ENCODE data around the gene FRK. TPM values are rescaled to one million over a fixed set of nuclear protein-coding genes. Genes with fewer than 3 reads are reported as not detected.
"Not testable (repeated sequence)": the region's sequence is repeated elsewhere in the genome, so short reads cannot be mapped to it uniquely, and the experiment has no call there.

FRK gene
- total RNA-seq, 1 donor from 2014 or later, result 0.80 TPM

GRCh38 chr6:116010386-116010785 lies 50.3 kb downstream of the FRK start:
- no peak for DNase-seq (ENCODE audit: low spot score)

- DNase-seq (ENCODE audit: low spot score), result no peak
These were observed 52.0 kb downstream of the FRK start for GRCh38 chr6:116008470-116009243.

GRCh38 chr6:116004841-116005815 lies 55.6 kb downstream of the FRK start:
- no peak for DNase-seq (ENCODE audit: low spot score)

GRCh38 chr6:116003668-116004067 lies 57.0 kb downstream of the FRK start:
- no peak for DNase-seq (ENCODE audit: low spot score)

- no peak for DNase-seq (ENCODE audit: low spot score)
These were observed 57.9 kb downstream of the FRK start for GRCh38 chr6:116002756-116003155.

GRCh38 chr6:115999235-115999634 lies 61.5 kb downstream of the FRK start:
- DNase-seq (ENCODE audit: low spot score), result no peak

- no peak for DNase-seq (ENCODE audit: low spot score)
These were observed 62.6 kb downstream of the FRK start for GRCh38 chr6:115997990-115998585.

GRCh38 chr6:115986026-115986425 lies 74.7 kb downstream of the FRK start:
- DNase-seq (ENCODE audit: low spot score), result no peak

- DNase-seq (ENCODE audit: low spot score), result no peak
These were observed 75.9 kb downstream of the FRK start for GRCh38 chr6:115984809-115985208.

- no peak for DNase-seq (ENCODE audit: low spot score)
These were observed 76.7 kb downstream of the FRK start for GRCh38 chr6:115983998-115984397.

GRCh38 chr6:115982453-115982852 lies 78.2 kb downstream of the FRK start:
- no peak for DNase-seq (ENCODE audit: low spot score)

- no peak for DNase-seq (ENCODE audit: low spot score)
These were observed 83.5 kb downstream of the FRK start for GRCh38 chr6:115977220-115977619.

GRCh38 chr6:115976321-115976870 lies 84.3 kb downstream of the FRK start:
- no peak for DNase-seq (ENCODE audit: low spot score)

- DNase-seq (ENCODE audit: low spot score), result no peak
These were observed 88.0 kb downstream of the FRK start for GRCh38 chr6:115972679-115973078.

- DNase-seq (ENCODE audit: low spot score), result no peak
These were observed 88.9 kb downstream of the FRK start for GRCh38 chr6:115971785-115972184.

- no peak for DNase-seq (ENCODE audit: low spot score)
These were observed 90.8 kb downstream of the FRK start for GRCh38 chr6:115969930-115970273.

GRCh38 chr6:115969207-115969929 lies 91.3 kb downstream of the FRK start:
- no peak for DNase-seq (ENCODE audit: low spot score)

- not testable (repeated sequence) for DNase-seq (ENCODE audit: low spot score)
These were observed 100.4 kb downstream of the FRK start for GRCh38 chr6:115960286-115960685.

GRCh38 chr6:115958958-115959357 lies 101.7 kb downstream of the FRK start:
- no peak for DNase-seq (ENCODE audit: low spot score)

GRCh38 chr6:115954740-115955139 lies 106.0 kb downstream of the FRK start:
- DNase-seq (ENCODE audit: low spot score), result no peak

GRCh38 chr6:115948751-115949150 lies 111.9 kb downstream of the FRK start:
- no peak for DNase-seq (ENCODE audit: low spot score)
